GM21447 (cell line): Measurements from ENCODE around the gene FAS.

Experiments used
- ATAC-seq: cut with Tn5 transposase; IDR thresholded peaks from one replicate; pipeline ENCODE4 v1.9.1; 2021; ENCODE audit not compliant: unreplicated experiment

Gene FAS

GRCh38 chr10:89032141-89032891, 41.7 kb downstream of the FAS start:
- peak; percentile 47 for ATAC-seq

- ATAC-seq = no peak
Measured at GRCh38 chr10:89035461-89035860, 44.9 kb downstream of the FAS start.

- ATAC-seq = no peak
Measured at GRCh38 chr10:89037096-89037495, 46.5 kb downstream of the FAS start.

GRCh38 chr10:89042562-89042961, 52.0 kb downstream of the FAS start:
- no peak for ATAC-seq

GRCh38 chr10:89043052-89043451, 52.5 kb downstream of the FAS start:
- ATAC-seq = no peak

DNA sequence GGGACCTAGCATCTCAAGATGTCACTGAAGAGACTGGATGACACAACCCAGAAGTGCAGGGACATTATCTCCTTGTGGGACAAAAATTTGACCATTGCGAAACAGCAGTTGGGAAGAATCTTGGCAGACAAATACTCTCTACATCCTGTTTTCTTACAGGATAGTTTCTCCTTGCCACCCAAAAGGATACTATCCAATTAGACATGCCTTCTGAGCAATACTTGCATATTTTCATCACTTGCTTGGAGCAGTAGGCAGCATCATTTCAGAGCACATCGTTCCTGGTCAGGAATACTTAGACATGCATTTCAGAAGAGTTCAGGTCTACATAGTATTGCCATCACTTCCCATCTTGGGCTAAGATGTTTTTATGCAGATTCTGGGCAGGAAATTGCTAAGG, 56.8 kb downstream of the FAS start:
- ATAC-seq = no peak

- no peak for ATAC-seq
Measured at GRCh38 chr10:89051593-89051992, 61.0 kb downstream of the FAS start.

DNA sequence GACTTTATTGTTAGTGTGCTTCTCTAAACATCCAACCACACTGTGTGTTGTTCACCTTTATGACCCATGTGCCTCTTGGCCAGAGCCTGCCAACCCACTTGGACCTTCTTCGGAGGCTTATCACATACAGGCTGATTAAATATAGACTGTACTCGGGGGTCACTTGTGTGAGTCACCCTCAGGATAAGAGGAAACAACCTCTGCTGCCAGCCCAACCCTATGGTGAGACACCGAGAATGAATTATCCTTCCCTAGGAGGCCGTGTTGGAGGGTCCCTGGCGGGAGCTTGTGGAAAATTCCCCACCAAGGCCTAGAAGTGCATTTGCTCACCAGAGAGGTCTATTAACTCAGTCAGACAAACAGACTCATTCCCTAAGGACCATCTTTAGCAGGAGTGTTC, 63.0 kb downstream of the FAS start:
- ATAC-seq = no peak

DNA sequence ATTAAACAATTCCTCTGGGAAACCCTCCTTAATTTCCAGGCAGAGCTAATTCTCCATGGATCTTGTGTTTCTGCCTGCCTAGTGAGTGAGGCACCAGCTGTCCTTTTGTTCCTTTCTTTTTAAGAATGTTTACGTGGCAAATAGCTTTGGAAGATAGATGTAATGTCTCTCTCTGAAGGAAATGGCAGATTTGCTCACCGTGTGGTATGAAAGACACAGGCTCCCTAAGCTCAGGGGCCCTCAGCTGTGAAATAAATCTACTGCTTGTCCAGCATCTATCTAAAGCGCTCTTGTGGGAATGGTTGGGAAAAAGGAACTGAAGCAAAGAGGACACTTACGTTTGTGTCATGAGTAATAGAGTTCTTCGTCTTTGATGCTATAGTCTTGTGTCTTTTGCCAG, 64.6 kb downstream of the FAS start:
- no peak for ATAC-seq

- ATAC-seq = no peak
Measured at GRCh38 chr10:89062861-89063260, 72.3 kb downstream of the FAS start.

- no peak for ATAC-seq
Measured at GRCh38 chr10:89063465-89063864, 72.9 kb downstream of the FAS start.

DNA sequence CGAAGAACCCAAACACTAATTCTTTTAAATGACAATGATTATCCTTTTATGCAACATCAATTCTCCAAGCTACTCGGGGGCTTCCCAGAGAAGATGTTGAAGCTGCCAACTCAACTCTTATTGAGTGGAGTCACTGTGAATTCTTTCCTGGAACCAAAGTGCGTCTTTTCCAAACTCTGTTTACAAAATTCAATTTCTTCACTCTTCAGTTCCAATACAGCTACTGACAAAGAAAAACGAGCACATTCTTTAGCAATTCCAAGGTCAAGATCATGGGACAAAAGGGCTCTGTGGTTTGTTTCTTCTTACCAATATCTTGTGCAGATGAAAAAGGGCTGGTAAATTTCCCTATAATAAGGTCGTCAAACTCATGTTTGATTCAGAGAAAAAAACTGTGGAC, 74.2 kb downstream of the FAS start:
- ATAC-seq = no peak
